ENCODE measurements around the gene ISM2.
A peak's percentile ranks its signal among the peaks of the same experiment; 100 is the strongest.

Gene ISM2

GRCh38 chr14:77508249-77508648 lies 9.6 kb upstream of the ISM2 start:
- no peak overlapping the region for H3K4me3 ChIP-seq (ENCODE audit: low read depth, low read length)
- no peak for DNase-seq (ENCODE audit: low read depth)
- TF ChIP-seq CTCF (IDR thresholded peaks at IDR 0.05; ENCODE audit: insufficient read depth, low read depth, low read length, missing control alignments): no peak

GRCh38 chr14:77507762-77508161 lies 9.1 kb upstream of the ISM2 start:
- no peak overlapping the region for H3K4me3 ChIP-seq (ENCODE audit: low read depth, low read length)
- DNase-seq (ENCODE audit: low read depth): no peak
- TF ChIP-seq CTCF (IDR thresholded peaks at IDR 0.05; ENCODE audit: insufficient read depth, low read depth, low read length, missing control alignments): no peak

- no peak for DNase-seq (ENCODE audit: low read depth)
- H3K4me3 ChIP-seq (ENCODE audit: low read depth, low read length): no peak overlapping the region
- TF ChIP-seq CTCF (IDR thresholded peaks at IDR 0.05; ENCODE audit: insufficient read depth, low read depth, low read length, missing control alignments): no peak
These were observed 6.4 kb upstream of the ISM2 start for GRCh38 chr14:77505031-77505430.

- no peak for TF ChIP-seq CTCF (IDR thresholded peaks at IDR 0.05; ENCODE audit: insufficient read depth, low read depth, low read length, missing control alignments)
- DNase-seq (ENCODE audit: low read depth): no peak
- H3K4me3 ChIP-seq (ENCODE audit: low read depth, low read length): no peak overlapping the region
These were observed 4.5 kb upstream of the ISM2 start for GRCh38 chr14:77503138-77503537.

GRCh38 chr14:77502109-77502782 lies 3.6 kb upstream of the ISM2 start:
- TF ChIP-seq CTCF (IDR thresholded peaks at IDR 0.05; ENCODE audit: insufficient read depth, low read depth, low read length, missing control alignments): no peak
- no peak overlapping the region for H3K4me3 ChIP-seq (ENCODE audit: low read depth, low read length)
- DNase-seq (ENCODE audit: low read depth): no peak

- no peak for DNase-seq (ENCODE audit: low read depth)
- H3K4me3 ChIP-seq (ENCODE audit: low read depth, low read length): peak overlapping the region; percentile 50
- TF ChIP-seq CTCF (IDR thresholded peaks at IDR 0.05; ENCODE audit: insufficient read depth, low read depth, low read length, missing control alignments): no peak
These were observed 440 bp upstream of the ISM2 start for GRCh38 chr14:77498984-77499527.

GRCh38 chr14:77495334-77495733 lies 3.3 kb downstream of the ISM2 start:
- DNase-seq (ENCODE audit: low read depth): no peak
- no peak for TF ChIP-seq CTCF (IDR thresholded peaks at IDR 0.05; ENCODE audit: insufficient read depth, low read depth, low read length, missing control alignments)
- no peak overlapping the region for H3K4me3 ChIP-seq (ENCODE audit: low read depth, low read length)
